Suprapubic skin (tissue), 4 donors: ENCODE results near the gene FKBP1A.

ENCODE experiments used
- CTCF ChIP-seq, 2 donors: fragments of 200-600 bp in 1 of 2; fragments of 450-650 bp in 1 of 2; sonication (generic) in 1 of 2; IDR thresholded peaks; one replicate each; pipeline ENCODE4 v1.5.1; 2016 to 2019; ENCODE audit warnings: antibody characterized with exemption in 2 of 2, mild to moderate bottlenecking in 1 of 2, moderate library complexity in 1 of 2
- EP300 ChIP-seq: sonication (generic); formaldehyde crosslinking; IDR thresholded peaks from one replicate; pipeline ENCODE4 v1.6.1; 2017; ENCODE audit warnings: antibody characterized with exemption
- POLR2AphosphoS5 ChIP-seq, 3 donors: sonication (generic); formaldehyde crosslinking; IDR thresholded peaks; one replicate each; pipeline ENCODE4 v1.6.1; 2017; ENCODE audit warnings: antibody characterized with exemption in 3 of 3

- TF ChIP-seq CTCF (IDR thresholded peaks at IDR 0.05) (no peak), EP300 (no peak), POLR2AphosphoS5 (IDR thresholded peaks at IDR 0.05) (no peak)
Measured at GRCh38 chr20:1441133-1441532, 48.3 kb upstream of the FKBP1A start.
